Motor neuron (in vitro differentiated cells): ENCODE measurements around the gene NRCAM. TPM values are rescaled to one million over a fixed set of nuclear protein-coding genes. Genes with fewer than 3 reads are reported as not detected.

ENCODE experiments used
- ATAC-seq, 8 experiments: fragments of 200-7000 bp; cut with Tn5 transposase; replicated peaks in 6 of 8; 2 replicates each; pipeline ENCODE4 v1.8.0; 2021; ENCODE audit warnings: mild to moderate bottlenecking in 8 of 8, moderate library complexity in 8 of 8
- H3K27ac ChIP-seq, 2 donors: fragments of 250-450 bp; sonication (Bioruptor Pico); 2 replicates each; pipeline ENCODE4 v1.9.0; 2021; ENCODE audit warnings: antibody characterized with exemption in 2 of 2, mild to moderate bottlenecking in 2 of 2, moderate library complexity in 1 of 2
- H3K4me1 ChIP-seq, 2 donors: fragments of 250-450 bp; sonication (Bioruptor Pico); replicated peaks in 1 of 2; 2 replicates each; pipeline ENCODE4 v1.6.1; 2021; ENCODE audit warnings: antibody characterized with exemption in 2 of 2, mild to moderate bottlenecking in 2 of 2, moderate library complexity in 1 of 2
- H3K4me3 ChIP-seq, 5 donors: fragments of 250-450 bp; sonication (Bioruptor Pico); 2 replicates each; pipeline ENCODE4 v1.9.0; 2021; ENCODE audit warnings: antibody characterized with exemption in 5 of 5, mild to moderate bottlenecking in 5 of 5, moderate library complexity in 4 of 5
- WGBS, 10 experiments: fragments of 450-650 bp; shearing (Covaris generic); methylation state at CpG; one replicate each; pipeline ENCODE4 v1.0.0; 2022; 5-methylcytosine and 5-hydroxymethylcytosine counted together
- in situ Hi-C, 9 experiments: fragments of 400-800 bp; cut with MboI; loops; one replicate each; pipeline ENCODE4 v1.15.0; 2021; ENCODE audit warnings: low sequenced_read_pairs in 9 of 9, low pct_unique_long_range_greater_than_20kb in 2 of 9; ENCODE audit not compliant: unreplicated experiment in 9 of 9
- total RNA-seq, 8 experiments: library from RNA; unstranded; fragments of 300-600 nt; gene quantifications; 2 replicates each; pipeline versions ENCODE4 v1.2.3 to v1.2.4, GENCODE V29; 2022

NRCAM gene
- total RNA-seq, 8 experiments from 2014 or later = 2.8 to 81.9 (median 53.8) TPM

DNA sequence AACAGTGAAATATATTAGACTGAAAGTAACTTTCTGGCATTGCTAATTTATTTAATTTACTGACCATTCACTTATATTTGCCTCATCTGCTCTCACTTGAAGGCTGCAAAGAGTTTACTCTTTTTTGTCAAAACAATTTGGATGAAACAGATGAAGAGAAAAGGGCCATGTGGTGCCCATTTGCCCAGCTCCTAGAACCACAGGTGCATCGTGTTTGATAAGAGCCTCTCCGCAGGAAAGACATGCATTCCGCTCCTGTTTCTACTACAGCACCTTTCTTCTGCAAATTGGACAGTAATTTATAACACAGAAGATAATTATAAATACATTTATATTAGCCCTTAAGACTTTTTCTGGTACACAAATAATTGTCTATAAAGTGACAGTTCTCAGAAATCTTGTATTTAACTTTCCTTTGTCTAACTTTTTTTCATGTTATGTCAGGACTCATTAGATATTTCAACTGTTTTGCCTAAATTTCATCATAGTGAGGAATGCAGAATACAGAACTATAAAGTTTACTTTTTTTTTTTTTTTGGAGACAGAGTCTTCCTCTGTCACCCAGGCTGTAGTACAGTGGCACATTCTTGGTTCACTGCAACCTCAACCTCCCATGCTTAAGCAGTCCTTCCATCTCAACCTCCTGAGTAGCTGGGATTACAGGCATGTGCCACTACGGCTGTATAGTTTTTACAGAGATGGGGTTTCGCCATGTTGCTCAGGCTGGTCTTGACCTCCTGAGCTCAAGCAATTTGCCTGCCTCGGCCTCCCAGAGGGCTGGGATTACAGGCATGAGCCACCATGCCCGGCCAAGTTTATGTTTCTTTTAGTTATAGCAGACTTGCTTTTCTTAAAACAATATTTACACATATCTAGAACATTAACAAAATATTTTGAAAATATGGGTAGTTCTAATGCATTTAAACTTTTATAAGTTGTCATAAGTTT, 326.9 kb downstream of the NRCAM start:
- 66 to 100% (median 88%) methylated on average over 2 to 7 of the region's 7 CpGs for WGBS, 10 experiments
- in situ Hi-C loops = no loop called here
- Histone ChIP-seq H3K4me1 (no peaks in the 10 kb centered on the region), H3K4me3 (no peak overlapping the region), H3K27ac (no peak overlapping the region)
- no peak for ATAC-seq

GRCh38 chr7:108128514-108128913, 327.7 kb downstream of the NRCAM start:
- H3K4me1 ChIP-seq = no peaks in the 10 kb centered on the region
- H3K27ac ChIP-seq = no peak overlapping the region
- no peak overlapping the region for H3K4me3 ChIP-seq
- ATAC-seq = no peak
- in situ Hi-C loops = no loop called here
- WGBS, 10 experiments = 71 to 100% (median 93%) methylated on average over 1 to 3 of the region's 3 CpGs; no CpG with 5 or more reads in 1 of the 10 experiments

- Histone ChIP-seq H3K4me1 (no peaks in the 10 kb centered on the region), H3K27ac (no peak overlapping the region), H3K4me3 (no peak overlapping the region)
- in situ Hi-C loops = no loop called here
- no peak for ATAC-seq
- WGBS, 10 experiments = 70 to 100% (median 81%) methylated on average over 1 to 4 of the region's 5 CpGs; no CpG with 5 or more reads in 2 of the 10 experiments
Measured at GRCh38 chr7:108127461-108127860, 328.8 kb downstream of the NRCAM start.

- H3K4me3 ChIP-seq = no peak overlapping the region
- in situ Hi-C loops = no loop called here
- 78 to 100% (median 88%) methylated on average over 1 to 3 of the region's 3 CpGs; no CpG with 5 or more reads in 3 of the 10 experiments for WGBS, 10 experiments
Measured at GRCh38 chr7:108124820-108125219, 331.4 kb downstream of the NRCAM start.

DNA sequence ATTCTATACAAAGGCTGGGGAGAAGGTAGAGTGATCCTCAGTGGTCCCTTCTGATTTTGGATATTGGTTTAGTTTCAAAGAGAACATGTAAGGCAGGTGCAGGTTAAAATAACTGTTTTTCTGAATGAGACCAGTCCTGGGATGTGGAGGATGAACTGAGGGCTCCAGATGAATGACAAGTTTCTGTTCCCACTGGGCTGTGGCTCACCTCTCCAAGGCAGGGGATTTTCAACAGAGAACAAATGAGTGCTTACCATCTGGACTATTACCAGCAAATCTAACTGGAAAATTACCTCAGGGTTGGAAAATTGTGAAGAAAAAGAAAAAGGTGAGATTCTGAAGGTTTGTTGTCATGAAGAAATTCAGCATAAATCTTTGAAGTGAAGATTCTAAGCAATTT, 334.1 kb downstream of the NRCAM start:
- H3K27ac ChIP-seq = no peak overlapping the region
- H3K4me1 ChIP-seq = no peaks in the 10 kb centered on the region
- in situ Hi-C loops = no loop called here
- ATAC-seq = no peak
- H3K4me3 ChIP-seq = no peak overlapping the region

More at GRCh38 chr7:108124820-108125219, 331.4 kb downstream of the NRCAM start:
- H3K4me1 ChIP-seq = no peaks in the 10 kb centered on the region
- no peak overlapping the region for H3K27ac ChIP-seq
- no peak for ATAC-seq

- in situ Hi-C loops = no loop called here
- no peak for ATAC-seq
- WGBS, 10 experiments = 62 to 96% (median 89%) methylated on average over 2 to 3 of the region's 3 CpGs; no CpG with 5 or more reads in 1 of the 10 experiments
- no peak overlapping the region for H3K27ac ChIP-seq
- no peaks in the 10 kb centered on the region for H3K4me1 ChIP-seq
- H3K4me3 ChIP-seq = no peak overlapping the region
Measured at GRCh38 chr7:108120933-108121332, 335.3 kb downstream of the NRCAM start.

DNA sequence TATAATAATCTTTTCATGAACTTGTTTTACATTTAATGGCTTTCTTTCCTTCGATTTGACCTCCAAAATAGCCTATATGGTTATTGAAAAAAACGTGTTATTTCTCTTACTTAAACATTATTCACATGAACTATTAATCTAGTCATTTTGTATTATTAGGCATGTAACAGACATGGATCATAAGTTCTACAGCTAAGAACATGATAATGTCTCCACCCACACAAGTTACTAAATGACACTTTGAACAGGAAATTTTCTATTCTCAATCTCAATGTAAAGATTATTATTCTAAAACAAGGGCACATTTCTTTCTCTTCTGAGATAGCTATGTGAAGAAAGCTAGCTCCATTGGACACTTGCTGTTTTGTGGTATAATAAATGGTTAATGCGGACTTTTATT, 336.0 kb downstream of the NRCAM start:
- WGBS, 10 experiments = 10 to 80% (median 58%) methylated on average over 2 to 3 of the region's 3 CpGs
- in situ Hi-C loops = no loop called here
- no peak for ATAC-seq
- Histone ChIP-seq H3K4me3 (no peak overlapping the region), H3K27ac (no peak overlapping the region), H3K4me1 (no peaks in the 10 kb centered on the region)

- in situ Hi-C loops = no loop called here
Measured at GRCh38 chr7:108118959-108119358, 337.3 kb downstream of the NRCAM start.

GRCh38 chr7:108114117-108114841, 342.0 kb downstream of the NRCAM start:
- in situ Hi-C loops = no loop called here

More at GRCh38 chr7:108118959-108119358, 337.3 kb downstream of the NRCAM start:
- no peaks in the 10 kb centered on the region for H3K4me1 ChIP-seq
- H3K27ac ChIP-seq = no peak overlapping the region
- peak in 1 of 8 experiments; percentile 19 for ATAC-seq
- H3K4me3 ChIP-seq = no peak overlapping the region
- 42 to 93% (median 84%) methylated on average over 1 to 2 of the region's 2 CpGs; no CpG with 5 or more reads in 2 of the 10 experiments for WGBS, 10 experiments

GRCh38 chr7:108112683-108113082, 343.6 kb downstream of the NRCAM start:
- no peak overlapping the region for H3K4me3 ChIP-seq
- in situ Hi-C loops = no loop called here
- ATAC-seq = no peak
- WGBS, 10 experiments = 60 to 100% (median 79%) methylated on average over 1 to 2 of the region's 2 CpGs; no CpG with 5 or more reads in 4 of the 10 experiments
- H3K27ac ChIP-seq = no peak overlapping the region
- no peaks in the 10 kb centered on the region for H3K4me1 ChIP-seq

More at GRCh38 chr7:108114117-108114841, 342.0 kb downstream of the NRCAM start:
- WGBS, 10 experiments = 20 to 100% (median 90%) methylated on average over 1 to 6 of the region's 6 CpGs; no CpG with 5 or more reads in 2 of the 10 experiments
- no peaks in the 10 kb centered on the region for H3K4me1 ChIP-seq
- no peak overlapping the region for H3K27ac ChIP-seq
- ATAC-seq = peak in 3 of 8 experiments; percentile 53 to 82 (median 60)
- no peak overlapping the region for H3K4me3 ChIP-seq

- Histone ChIP-seq H3K4me3 (no peak overlapping the region), H3K27ac (no peak overlapping the region), H3K4me1 (no peaks in the 10 kb centered on the region)
- 33 to 100% (median 60%) methylated on average over 1 to 2 of the region's 2 CpGs; no CpG with 5 or more reads in 1 of the 10 experiments for WGBS, 10 experiments
- in situ Hi-C loops = no loop called here
- peak in 5 of 8 experiments; percentile 36 to 61 (median 49) for ATAC-seq
Measured at GRCh38 chr7:108109221-108109908, 346.9 kb downstream of the NRCAM start.

GRCh38 chr7:108108131-108108530, 348.1 kb downstream of the NRCAM start:
- in situ Hi-C loops = no loop called here
- no peak for ATAC-seq
- H3K4me1 ChIP-seq = no peaks in the 10 kb centered on the region
- no peak overlapping the region for H3K27ac ChIP-seq
- H3K4me3 ChIP-seq = no peak overlapping the region

GRCh38 chr7:108104324-108104723, 351.9 kb downstream of the NRCAM start:
- no peak for ATAC-seq
- Histone ChIP-seq H3K27ac (no peak overlapping the region), H3K4me1 (no peaks in the 10 kb centered on the region), H3K4me3 (no peak overlapping the region)
- 20 to 100% (median 85%) methylated on average over 1 to 7 of the region's 7 CpGs for WGBS, 10 experiments
- in situ Hi-C loops = no loop called here
